WTC11 (cell line): ENCODE data around the gene ASCC1.

Experiments used
- CREB1 ChIP-seq: sonication (generic); formaldehyde crosslinking; IDR thresholded peaks from 2 replicates; pipeline ENCODE4 v1.8.0; 2023; ENCODE audit warnings: mild to moderate bottlenecking, missing genetic modification reagents
- CTCF ChIP-seq: fragments of 200-600 bp; IDR thresholded peaks from 2 replicates; pipeline ENCODE4 v1.8.0; 2022; ENCODE audit warnings: antibody characterized with exemption
- SP1 ChIP-seq: sonication (generic); formaldehyde crosslinking; conservative IDR thresholded peaks from 2 replicates; pipeline ENCODE4 v1.8.1; 2022; ENCODE audit warnings: missing genetic modification reagents

GRCh38 chr10:72170263-72170662, 45.8 kb downstream of the ASCC1 start:
- TF ChIP-seq CTCF (no peak), SP1 (CRISPR knock-in tag) (no peak), CREB1 (CRISPR knock-in tag) (no peak)
